Esophagus muscularis mucosa (tissue), 3 donors: ENCODE measurements around the gene TSPAN11.

Experiments
- POLR2A ChIP-seq: fragments of 450-650 bp; IDR thresholded peaks from one replicate; pipeline ENCODE4 v1.6.1; 2017; ENCODE audit warnings: antibody characterized with exemption, moderate library complexity, mild to moderate bottlenecking, low read depth
- POLR2AphosphoS5 ChIP-seq, 2 donors: sonication (generic); formaldehyde crosslinking; IDR thresholded peaks; one replicate each; pipeline ENCODE4 v1.6.1; 2017; ENCODE audit warnings: antibody characterized with exemption in 2 of 2
- TF ChIP-seq, protein P1 (sequence below), 3 experiments: fragments of 200-600 bp in 2 of 3; fragments of 450-650 bp in 1 of 3; sonication (generic) in 2 of 3; IDR thresholded peaks; one replicate each; pipeline ENCODE4 v1.5.1; 2017 to 2019; ENCODE audit warnings: antibody characterized with exemption in 3 of 3, mild to moderate bottlenecking in 2 of 3, moderate library complexity in 1 of 3

DNA sequence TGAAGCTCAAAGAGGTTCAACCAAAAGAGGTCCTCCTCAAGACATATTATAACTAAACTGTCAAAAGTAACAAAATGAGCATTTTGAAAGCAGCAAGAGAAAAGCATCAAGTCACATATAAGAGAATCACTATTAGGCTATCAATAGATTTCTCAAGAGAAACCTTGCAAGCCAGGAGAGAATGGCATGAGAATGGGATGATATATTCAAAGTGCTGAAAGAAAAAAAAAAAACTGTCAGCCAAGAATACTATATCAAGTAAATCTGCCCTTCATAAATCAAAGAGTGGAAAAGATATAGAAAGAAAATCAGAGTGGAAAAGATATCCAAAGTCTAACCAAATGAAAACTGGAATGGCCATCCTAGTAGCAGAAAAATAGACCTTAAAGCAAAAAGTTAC, 39.3 kb upstream of the TSPAN11 start:
- no peak for TF ChIP-seq POLR2A
- TF ChIP-seq, protein P1, sequence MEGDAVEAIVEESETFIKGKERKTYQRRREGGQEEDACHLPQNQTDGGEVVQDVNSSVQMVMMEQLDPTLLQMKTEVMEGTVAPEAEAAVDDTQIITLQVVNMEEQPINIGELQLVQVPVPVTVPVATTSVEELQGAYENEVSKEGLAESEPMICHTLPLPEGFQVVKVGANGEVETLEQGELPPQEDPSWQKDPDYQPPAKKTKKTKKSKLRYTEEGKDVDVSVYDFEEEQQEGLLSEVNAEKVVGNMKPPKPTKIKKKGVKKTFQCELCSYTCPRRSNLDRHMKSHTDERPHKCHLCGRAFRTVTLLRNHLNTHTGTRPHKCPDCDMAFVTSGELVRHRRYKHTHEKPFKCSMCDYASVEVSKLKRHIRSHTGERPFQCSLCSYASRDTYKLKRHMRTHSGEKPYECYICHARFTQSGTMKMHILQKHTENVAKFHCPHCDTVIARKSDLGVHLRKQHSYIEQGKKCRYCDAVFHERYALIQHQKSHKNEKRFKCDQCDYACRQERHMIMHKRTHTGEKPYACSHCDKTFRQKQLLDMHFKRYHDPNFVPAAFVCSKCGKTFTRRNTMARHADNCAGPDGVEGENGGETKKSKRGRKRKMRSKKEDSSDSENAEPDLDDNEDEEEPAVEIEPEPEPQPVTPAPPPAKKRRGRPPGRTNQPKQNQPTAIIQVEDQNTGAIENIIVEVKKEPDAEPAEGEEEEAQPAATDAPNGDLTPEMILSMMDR (IDR thresholded peaks at IDR 0.05): no peak
- no peak for TF ChIP-seq POLR2AphosphoS5 (IDR thresholded peaks at IDR 0.05)
